ENCODE measurements around the gene RPLP2.

RPLP2 gene

GRCh38 chr11:803770-804598 lies 5.8 kb upstream of the RPLP2 start:
- no peak for DNase-seq (ENCODE audit: low spot score)

- no peak for DNase-seq (ENCODE audit: low spot score)
Observed at GRCh38 chr11:804599-804964, 5.2 kb upstream of the RPLP2 start.

- peak; percentile 69 for DNase-seq (ENCODE audit: low spot score)
Observed at GRCh38 chr11:808427-809286, 1.1 kb upstream of the RPLP2 start.

- DNase-seq (ENCODE audit: low spot score): no peak
Observed at GRCh38 chr11:810040-810567, 337 bp downstream of the RPLP2 start.

- no peak for DNase-seq (ENCODE audit: low spot score)
Observed at GRCh38 chr11:811446-812245, 1.9 kb downstream of the RPLP2 start.

GRCh38 chr11:812390-812789 lies 2.6 kb downstream of the RPLP2 start:
- DNase-seq (ENCODE audit: low spot score): no peak

- DNase-seq (ENCODE audit: low spot score): no peak
Observed at GRCh38 chr11:813072-813455, 3.3 kb downstream of the RPLP2 start.

GRCh38 chr11:813456-814096 lies 3.8 kb downstream of the RPLP2 start:
- no peak for DNase-seq (ENCODE audit: low spot score)

- no peak for DNase-seq (ENCODE audit: low spot score)
Observed at GRCh38 chr11:815675-816432, 6.1 kb downstream of the RPLP2 start.

- no peak for DNase-seq (ENCODE audit: low spot score)
Observed at GRCh38 chr11:816433-816779, 6.6 kb downstream of the RPLP2 start.

- no peak for DNase-seq (ENCODE audit: low spot score)
Observed at GRCh38 chr11:818396-819128, 8.8 kb downstream of the RPLP2 start, which contains the start of gene PNPLA2. TSS of gene PNPLA2 (plus strand) at chr11:818914. CDS start at chr11:819719, 805 bp downstream.

GRCh38 chr11:819129-819931 lies 9.6 kb downstream of the RPLP2 start:
- DNase-seq (ENCODE audit: low spot score): peak; percentile 90

GRCh38 chr11:819943-820649 lies 10.3 kb downstream of the RPLP2 start:
- peak; percentile 90 for DNase-seq (ENCODE audit: low spot score)

- no peak for DNase-seq (ENCODE audit: low spot score)
Observed at GRCh38 chr11:820655-821511, 11.1 kb downstream of the RPLP2 start.

- no peak for DNase-seq (ENCODE audit: low spot score)
Observed at GRCh38 chr11:821512-822371, 12.0 kb downstream of the RPLP2 start.

GRCh38 chr11:823441-824291 lies 13.9 kb downstream of the RPLP2 start:
- DNase-seq (ENCODE audit: low spot score): no peak
